Right lobe of liver (tissue), 6 donors: ENCODE measurements around the gene PYCARD. TPM values are rescaled to one million over a fixed set of nuclear protein-coding genes. Genes with fewer than 3 reads are reported as not detected.
A peak's percentile ranks its signal among the peaks of the same experiment; 100 is the strongest.

ENCODE experiments used
- ATAC-seq, 4 donors: fragments of 200-7000 bp; cut with Tn5 transposase; one replicate each; pipeline ENCODE4 v1.9.1; 2020; ENCODE audit warnings: mild to moderate bottlenecking in 4 of 4, moderate library complexity in 4 of 4
- DNase-seq, 3 donors: peaks; one replicate each; pipeline ENCODE4 v3.0.0-alpha.2; 2020
- H3K27ac ChIP-seq, 3 donors: fragments of 200-600 bp; one replicate each; pipeline ENCODE4 v1.8.0; 2022
- H3K27me3 ChIP-seq, 2 donors: fragments of 200-600 bp; one replicate each; pipeline ENCODE4 v1.8.0; 2022
- H3K36me3 ChIP-seq, 4 donors: fragments of 200-600 bp; sonication (generic) in 1 of 4; one replicate each; pipeline versions ENCODE4 v1.5.1 to v1.8.0; 2017 to 2022; ENCODE audit warnings: control low read depth in 1 of 4
- H3K4me1 ChIP-seq, 4 donors: fragments of 200-600 bp; sonication (generic) in 1 of 4; one replicate each; pipeline versions ENCODE4 v1.5.1 to v1.8.0; 2017 to 2022; ENCODE audit warnings: control low read depth in 1 of 4
- H3K4me3 ChIP-seq, 3 donors: fragments of 200-600 bp; one replicate each; pipeline ENCODE4 v1.8.0; 2022
- H3K9me3 ChIP-seq, 4 donors: fragments of 200-600 bp; sonication (generic) in 1 of 4; one replicate each; pipeline versions ENCODE4 v1.5.1 to v1.8.0; 2017 to 2022; ENCODE audit warnings: control low read depth in 1 of 4
- CTCF ChIP-seq, 4 donors: fragments of 200-600 bp in 3 of 4; fragments of 450-650 bp in 1 of 4; IDR thresholded peaks; one replicate each; pipeline versions ENCODE4 v1.5.1 to v1.8.0; 2016 to 2022; ENCODE audit warnings: antibody characterized with exemption in 4 of 4, mild to moderate bottlenecking in 2 of 4
- POLR2A ChIP-seq: fragments of 450-650 bp; IDR thresholded peaks from one replicate; pipeline ENCODE4 v1.6.1; 2017; ENCODE audit warnings: antibody characterized with exemption, mild to moderate bottlenecking
- WGBS: methylation state at CpG from one replicate; pipeline ENCODE4 v1.1.6; 2018; ENCODE audit warnings: low coverage, low lambda C conversion rate; ENCODE audit not compliant: insufficient coverage; ENCODE audit errors: missing lambda C conversion rate; 5-methylcytosine and 5-hydroxymethylcytosine counted together
- intact Hi-C, 2 donors: fragments of 100-400 bp; cut with DNase I; formaldehyde crosslinking; loops; one replicate each; pipeline versions ENCODE4 v1.11.2 to v1.14.1; 2022
- long read RNA-seq: library from polyadenylated mRNA; unstranded; transcript quantifications from one replicate; pipeline ENCODE4 v2.0.0, GENCODE V29; 2019
- total RNA-seq, 6 experiments: library from RNA; depleted of rRNA in 2 of 6; stranded (reverse); fragments of >200 nt in 2 of 6; fragmentation: NEBNext Ultra II Directional in 3 of 6; extraction: Animal tissue kit (Norgen Biotek cat#: 25700) in 3 of 6; gene quantifications; one replicate each; pipeline versions ENCODE4 v1.1.0 to v1.2.4, GENCODE V29; 2016 to 2023
- donor health status: DM: no; HTN: yes; CAD: no.
- donor health status: DM: no; HTN: no; CAD: no.
- donor health status: DM: no; HTN: no; CAD: no.
- donor health status: DM: no; HTN: yes; CAD: no.
- donor health status: DM: no; HTN: yes; CAD: no.

Gene PYCARD
- total RNA-seq, result 10 to 100 TPM in 3 of 6 experiments, 1 to 10 TPM in 3; 5.7 to 14.9 (median 9.6) TPM
- long read RNA-seq, partial matches to known transcripts, result 0 of 3 reads
- long read RNA-seq, other reads (novel, unspliced or antisense), result 0 of 3 reads

- Histone ChIP-seq H3K9me3 (no peaks in the 10 kb centered on the region), H3K36me3 (no peaks in the 10 kb centered on the region), H3K4me1 (peaks cover 0 to 17% (median 0%) of the 10 kb centered on the region in 4 donors), H3K27ac (peak within 1 kb of the TSS; percentile 21 to 60 (median 49)), H3K27me3 (no peaks in the 10 kb centered on the region), H3K4me3 (peak within 1 kb of the TSS; percentile 57 to 77 (median 68))
- 22% methylated on average over 18 of the region's 69 CpGs for WGBS
- intact Hi-C loops, result no loop called here
- DNase-seq, result peak; percentile 70 to 73 (median 70)
- ATAC-seq, result peak; percentile 73 to 81 (median 77)
- TF ChIP-seq POLR2A, result peak; percentile 30
- no peak for TF ChIP-seq CTCF (IDR thresholded peaks at IDR 0.05)
Measured at GRCh38 chr16:31202414-31203375, at the start of gene PYCARD. TSS of gene PYCARD (minus strand) at chr16:31202760. CDS start at chr16:31202690, 70 bp downstream.

DNA sequence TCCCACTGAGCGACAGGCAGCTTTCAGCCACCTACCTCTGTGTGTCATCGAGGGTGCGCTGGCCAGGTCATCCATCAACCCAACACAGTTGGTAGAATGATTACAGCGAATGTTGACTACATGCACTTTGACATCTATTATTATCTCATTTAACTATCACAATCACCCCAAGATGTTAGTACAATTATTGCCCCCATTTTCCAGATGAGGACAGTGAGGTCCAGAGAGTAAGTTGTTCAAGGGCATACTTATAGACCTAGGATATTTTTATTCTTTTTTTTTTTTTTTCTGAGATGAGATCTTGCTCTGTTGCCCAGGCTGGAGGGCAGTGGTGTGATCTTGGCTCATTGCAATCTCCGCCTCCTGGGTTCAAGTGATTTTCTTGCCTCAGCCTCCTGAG, 48.9 kb upstream of the PYCARD start:
- Histone ChIP-seq H3K9me3 (no peaks in the 10 kb centered on the region), H3K4me1 (peaks cover 0 to 5% (median 0%) of the 10 kb centered on the region in 4 donors), H3K27me3 (no peaks in the 10 kb centered on the region), H3K4me3 (no peak overlapping the region), H3K36me3 (no peaks in the 10 kb centered on the region), H3K27ac (no peak overlapping the region)
- WGBS, result no CpG with 5 or more reads among the region's 5 CpGs
- DNase-seq (no peak), ATAC-seq (no peak)
- intact Hi-C loops, result no loop called here
- TF ChIP-seq CTCF (IDR thresholded peaks at IDR 0.05) (no peak), POLR2A (no peak)

DNA sequence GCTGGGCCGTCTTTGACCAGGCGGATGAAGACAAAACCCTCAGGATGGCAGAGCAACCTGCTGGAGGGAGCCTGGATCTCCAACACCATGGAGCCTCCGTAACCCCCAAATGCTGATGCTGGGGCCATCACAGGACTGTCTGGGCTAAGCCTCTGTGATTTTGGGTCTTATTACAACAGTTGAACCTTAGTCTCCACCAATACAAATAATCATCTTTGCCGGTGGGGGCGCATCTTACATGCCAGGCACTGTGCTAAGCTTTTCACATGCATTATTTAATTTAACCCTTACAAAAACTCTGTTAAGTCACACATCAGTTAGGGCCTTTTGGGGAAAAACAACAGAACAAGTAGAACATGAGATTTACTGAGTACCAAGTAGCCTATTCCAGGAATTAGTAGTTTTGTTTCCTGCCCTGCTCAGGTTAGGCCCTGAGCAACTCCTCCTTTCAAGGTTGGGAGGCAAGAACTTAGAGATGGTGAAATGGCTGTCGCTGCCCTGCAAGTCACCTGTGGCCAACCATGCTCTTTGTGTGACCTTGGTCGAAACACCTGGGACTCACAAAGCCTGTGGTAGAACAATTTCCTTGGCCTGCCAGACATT, 48.3 kb upstream of the PYCARD start:
- peaks cover 0 to 5% (median 0%) of the 10 kb centered on the region in 4 donors for H3K4me1 ChIP-seq
- TF ChIP-seq POLR2A (no peak), CTCF (IDR thresholded peaks at IDR 0.05) (no peak)
- H3K36me3 ChIP-seq, result no peaks in the 10 kb centered on the region
- H3K27ac ChIP-seq, result no peak overlapping the region
- no peaks in the 10 kb centered on the region for H3K27me3 ChIP-seq
- no peaks in the 10 kb centered on the region for H3K9me3 ChIP-seq
- ATAC-seq, result no peak
- WGBS, result 94% methylated on average over 3 of the region's 7 CpGs
- H3K4me3 ChIP-seq, result no peak overlapping the region
- DNase-seq, result no peak
- intact Hi-C loops, result no loop called here

- intact Hi-C loops, result no loop called here
- DNase-seq (no peak), ATAC-seq (no peak)
- Histone ChIP-seq H3K27ac (no peak overlapping the region), H3K4me1 (no peaks in the 10 kb centered on the region), H3K9me3 (no peaks in the 10 kb centered on the region), H3K27me3 (no peaks in the 10 kb centered on the region), H3K4me3 (no peak overlapping the region), H3K36me3 (no peaks in the 10 kb centered on the region)
- WGBS, result 64% methylated on average over 4 of the region's 5 CpGs
- TF ChIP-seq CTCF (IDR thresholded peaks at IDR 0.05), result no peak
- TF ChIP-seq POLR2A, result no peak
Measured at GRCh38 chr16:31248344-31248743, 45.8 kb upstream of the PYCARD start.
